Adrenal gland (tissue), 12 donors: Measurements from ENCODE around the gene DBNDD1. TPM values are rescaled to one million over a fixed set of nuclear protein-coding genes. Genes with fewer than 3 reads are reported as not detected.

Experiments used
- DNase-seq, 7 donors: peaks; one replicate each; pipeline ENCODE4 v3.0.0-alpha.2; 2019 to 2020
- H3K27ac ChIP-seq, 5 donors: fragments of 200-600 bp; sonication (generic) in 4 of 5; 1 replicate in 3 of 5; 2 replicates in 2 of 5; pipeline versions ENCODE4 v1.5.1 to v1.8.0; 2016 to 2020; ENCODE audit warnings: mild to moderate bottlenecking in 1 of 5
- H3K27me3 ChIP-seq: fragments of 200-600 bp; 2 replicates; pipeline ENCODE4 v1.8.0; 2021
- H3K36me3 ChIP-seq, 2 donors: fragments of 200-600 bp; replicated peaks in 1 of 2; 1 replicate in 1 of 2; 2 replicates in 1 of 2; pipeline versions ENCODE4 v1.5.1 to v1.8.0; 2018 to 2022
- H3K4me1 ChIP-seq, 2 donors: fragments of 200-600 bp; replicated peaks in 1 of 2; 1 replicate in 1 of 2; 2 replicates in 1 of 2; pipeline versions ENCODE4 v1.5.1 to v1.8.0; 2018 to 2021
- H3K4me3 ChIP-seq, 4 donors: fragments of 200-600 bp; sonication (generic) in 3 of 4; one replicate each; pipeline ENCODE4 v1.5.1; 2016 to 2018
- H3K9me3 ChIP-seq, 3 donors: fragments of 200-600 bp; sonication (generic) in 1 of 3; replicated peaks in 1 of 3; 1 replicate in 2 of 3; 2 replicates in 1 of 3; pipeline versions ENCODE4 v1.5.1 to v1.8.0; 2016 to 2021
- POLR2A ChIP-seq, 2 donors: fragments of 450-650 bp; IDR thresholded peaks; one replicate each; pipeline ENCODE4 v1.6.1; 2017; ENCODE audit warnings: antibody characterized with exemption in 2 of 2, mild to moderate bottlenecking in 2 of 2, moderate library complexity in 1 of 2
- WGBS, 4 donors: extraction: QIAGEN DNeasy Blood & Tissue Kit in 2 of 4; methylation state at CpG; one replicate each; pipeline versions ENCODE4 v1.1.5 to v1.1.7; 2013 to 2017; 5-methylcytosine and 5-hydroxymethylcytosine counted together
- intact Hi-C, 2 donors: fragments of 100-400 bp; cut with DNase I; formaldehyde crosslinking; loops; one replicate each; pipeline versions ENCODE4 v1.14.1 to v1.15.0; 2022 to 2023
- polyA plus RNA-seq, 3 donors: library from polyadenylated mRNA; stranded (reverse); fragments of 200-250 nt in 2 of 3; fragments of 350-450 nt in 1 of 3; fragmentation: Illumina TruSeq in 1 of 3; extraction: RNeasy Lipid Tissue Mini Kit (QIAGEN cat#74804) in 1 of 3; gene quantifications; one replicate each; pipeline ENCODE4 v1.2.3, GENCODE V29; 2013 to 2014
- total RNA-seq, 9 donors: library from RNA; depleted of rRNA in 4 of 9; stranded (reverse); fragments of >200 nt in 4 of 9; fragments of 120-200 nt in 1 of 9; fragmentation: NEBNext Ultra II Directional in 1 of 9; extraction: Animal tissue kit (Norgen Biotek cat#: 25700) in 1 of 9; gene quantifications; one replicate each; pipeline versions ENCODE4 v1.1.0 to v1.2.4, GENCODE V29; 2013 to 2023
- TF ChIP-seq, protein P1 (sequence below), 6 experiments: fragments of 450-650 bp in 4 of 6; fragments of 200-600 bp in 2 of 6; sonication (generic) in 1 of 6; IDR thresholded peaks; 1 replicate in 5 of 6; 2 replicates in 1 of 6; pipeline versions ENCODE4 v1.5.1 to v1.8.0; 2016 to 2021; ENCODE audit warnings: antibody characterized with exemption in 6 of 6, mild to moderate bottlenecking in 2 of 6, moderate library complexity in 1 of 6
- donor health status: healthy with polysubstance abuse.
- donor health status: Bipolar disorder and iron deficiency.
- donor health status: DM: yes; HTN: yes; CAD: no.
- donor health status: DM: no; HTN: no; CAD: no.
- donor health status: DM: no; HTN: no; CAD: no.
- donor health status: DM: yes; HTN: yes; CAD: no.

DBNDD1 gene
- total and polyA plus RNA-seq, 12 donors, result 1.4 to 24.2 (median 7.0) TPM

DNA sequence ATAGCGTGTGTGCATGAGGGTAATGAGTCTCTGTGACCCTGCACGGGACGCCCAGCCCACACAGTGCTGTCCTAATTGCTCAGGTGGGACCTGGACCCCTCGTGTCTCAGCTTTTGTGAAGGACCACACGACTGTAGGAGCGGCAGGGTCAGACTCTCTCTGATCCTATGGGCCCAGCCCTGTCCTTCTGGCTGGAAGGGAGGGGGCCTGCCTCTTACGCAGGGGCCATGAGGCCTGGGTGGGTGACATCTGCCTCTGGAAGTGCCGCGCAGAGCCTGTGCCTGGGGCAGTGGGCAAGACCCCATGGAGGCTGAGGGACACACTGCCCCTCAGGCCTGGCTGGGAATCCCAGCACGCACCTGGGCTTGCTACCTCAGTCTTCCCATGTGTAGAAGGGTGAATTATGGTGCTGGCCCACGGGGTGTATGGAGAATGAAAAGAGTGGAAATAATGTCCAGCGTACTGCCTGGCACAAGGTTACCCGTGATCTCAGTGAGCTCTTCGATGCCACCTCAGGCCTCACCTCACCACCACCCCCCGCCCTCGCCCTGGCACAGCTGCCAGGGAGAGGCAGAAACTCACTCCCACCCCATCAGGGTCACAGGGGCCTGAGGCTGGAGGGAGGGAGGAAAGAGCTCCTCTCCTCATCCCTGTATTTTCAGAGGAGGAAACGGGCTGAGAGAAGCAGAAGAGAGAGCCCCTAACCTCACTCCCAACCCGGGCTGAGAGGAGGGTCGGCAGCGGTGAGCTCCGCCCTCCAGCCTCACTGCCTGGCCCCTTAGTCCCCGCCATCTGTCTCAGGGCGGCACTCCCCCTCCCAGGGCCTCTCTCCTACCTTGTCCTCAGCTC, 27.1 kb upstream of the DBNDD1 start:
- DNase-seq, result peak in 4 of 7 donors; percentile 32 to 60 (median 52)
- WGBS, 4 donors, result 41 to 49% (median 43%) methylated on average over 10 to 23 of the region's 23 CpGs
- Histone ChIP-seq H3K27ac (peak overlapping the region in 3 of 5 donors; percentile 2 to 74 (median 61)), H3K4me3 (peak overlapping the region in 2 of 4 donors; percentile 20 to 55), H3K4me1 (peaks cover 14 to 15% of the 10 kb centered on the region in 2 donors), H3K27me3 (no peaks in the 10 kb centered on the region), H3K9me3 (no peaks in the 10 kb centered on the region), H3K36me3 (peaks cover 0 to 15% of the 10 kb centered on the region in 2 donors)
- TF ChIP-seq POLR2A (IDR thresholded peaks at IDR 0.05), result no peak
- TF ChIP-seq, protein P1, sequence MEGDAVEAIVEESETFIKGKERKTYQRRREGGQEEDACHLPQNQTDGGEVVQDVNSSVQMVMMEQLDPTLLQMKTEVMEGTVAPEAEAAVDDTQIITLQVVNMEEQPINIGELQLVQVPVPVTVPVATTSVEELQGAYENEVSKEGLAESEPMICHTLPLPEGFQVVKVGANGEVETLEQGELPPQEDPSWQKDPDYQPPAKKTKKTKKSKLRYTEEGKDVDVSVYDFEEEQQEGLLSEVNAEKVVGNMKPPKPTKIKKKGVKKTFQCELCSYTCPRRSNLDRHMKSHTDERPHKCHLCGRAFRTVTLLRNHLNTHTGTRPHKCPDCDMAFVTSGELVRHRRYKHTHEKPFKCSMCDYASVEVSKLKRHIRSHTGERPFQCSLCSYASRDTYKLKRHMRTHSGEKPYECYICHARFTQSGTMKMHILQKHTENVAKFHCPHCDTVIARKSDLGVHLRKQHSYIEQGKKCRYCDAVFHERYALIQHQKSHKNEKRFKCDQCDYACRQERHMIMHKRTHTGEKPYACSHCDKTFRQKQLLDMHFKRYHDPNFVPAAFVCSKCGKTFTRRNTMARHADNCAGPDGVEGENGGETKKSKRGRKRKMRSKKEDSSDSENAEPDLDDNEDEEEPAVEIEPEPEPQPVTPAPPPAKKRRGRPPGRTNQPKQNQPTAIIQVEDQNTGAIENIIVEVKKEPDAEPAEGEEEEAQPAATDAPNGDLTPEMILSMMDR (IDR thresholded peaks at IDR 0.05), result no peak
- intact Hi-C loops, result no loop called here

DNA sequence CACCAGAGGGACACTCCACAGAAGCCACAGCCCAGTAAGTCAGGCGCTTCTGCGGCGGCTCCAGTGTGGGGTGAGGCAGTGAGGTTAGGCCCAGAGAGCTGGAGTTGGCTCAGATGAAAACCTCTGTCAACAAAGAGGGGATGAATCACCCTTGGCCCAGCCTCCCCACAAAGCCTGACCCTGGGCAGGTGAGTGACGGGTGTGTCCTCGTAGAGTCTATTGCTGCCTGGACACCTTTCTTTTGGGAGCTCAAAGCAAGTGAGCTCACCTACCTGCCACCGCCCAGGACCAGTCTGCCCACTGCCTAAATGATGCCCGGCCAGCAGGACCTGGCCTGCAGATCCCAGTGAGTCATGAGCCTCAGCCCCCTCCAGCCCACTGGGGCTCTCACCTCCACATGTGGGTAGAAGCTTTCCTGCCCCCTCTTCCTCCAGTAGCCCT, 24.9 kb upstream of the DBNDD1 start:
- peaks cover 14 to 15% of the 10 kb centered on the region in 2 donors for H3K4me1 ChIP-seq
- intact Hi-C loops, result no loop called here
- no peaks in the 10 kb centered on the region for H3K27me3 ChIP-seq
- no peak for TF ChIP-seq POLR2A (IDR thresholded peaks at IDR 0.05)
- TF ChIP-seq, protein P1 (IDR thresholded peaks at IDR 0.05), result no peak
- no peak overlapping the region for H3K4me3 ChIP-seq
- peak overlapping the region in 1 of 5 donors; percentile 2 for H3K27ac ChIP-seq
- H3K9me3 ChIP-seq, result no peaks in the 10 kb centered on the region
- peak in 4 of 7 donors; percentile 29 to 76 (median 57) for DNase-seq
- peaks cover 0 to 23% of the 10 kb centered on the region in 2 donors for H3K36me3 ChIP-seq
- WGBS, 4 donors, result 59 to 84% (median 67%) methylated on average over 3 to 7 of the region's 7 CpGs

DNA sequence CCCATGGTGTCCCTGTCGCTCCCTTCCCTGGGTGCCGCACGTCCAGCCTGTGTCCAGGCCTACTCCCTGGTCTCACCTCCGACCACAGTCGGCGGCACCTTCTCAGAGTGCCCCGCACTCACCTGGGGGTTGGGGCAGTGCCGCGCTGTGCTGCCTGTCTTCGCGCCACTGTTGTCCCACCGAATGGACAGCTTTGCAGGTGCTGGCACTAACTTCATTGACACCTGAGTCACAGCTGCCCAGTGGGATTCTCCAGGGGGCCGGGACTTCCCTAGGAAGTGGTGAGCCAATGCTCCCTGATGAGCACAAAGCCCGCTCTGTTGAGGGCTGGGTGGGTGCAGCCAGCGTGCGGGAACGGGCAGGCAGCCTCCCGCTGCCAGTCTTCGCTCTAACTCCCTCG, 24.3 kb upstream of the DBNDD1 start:
- no peaks in the 10 kb centered on the region for H3K27me3 ChIP-seq
- no peak overlapping the region for H3K4me3 ChIP-seq
- TF ChIP-seq POLR2A (IDR thresholded peaks at IDR 0.05), result no peak
- TF ChIP-seq, protein P1 (IDR thresholded peaks at IDR 0.05), result no peak
- intact Hi-C loops, result no loop called here
- H3K4me1 ChIP-seq, result peaks cover 14 to 15% of the 10 kb centered on the region in 2 donors
- peak in 1 of 7 donors; percentile 50 for DNase-seq
- H3K9me3 ChIP-seq, result no peaks in the 10 kb centered on the region
- H3K27ac ChIP-seq, result peak overlapping the region in 1 of 5 donors; percentile 2
- WGBS, 4 donors, result 86 to 93% (median 91%) methylated on average over 9 to 20 of the region's 20 CpGs
- H3K36me3 ChIP-seq, result peaks cover 0 to 23% of the 10 kb centered on the region in 2 donors

DNA sequence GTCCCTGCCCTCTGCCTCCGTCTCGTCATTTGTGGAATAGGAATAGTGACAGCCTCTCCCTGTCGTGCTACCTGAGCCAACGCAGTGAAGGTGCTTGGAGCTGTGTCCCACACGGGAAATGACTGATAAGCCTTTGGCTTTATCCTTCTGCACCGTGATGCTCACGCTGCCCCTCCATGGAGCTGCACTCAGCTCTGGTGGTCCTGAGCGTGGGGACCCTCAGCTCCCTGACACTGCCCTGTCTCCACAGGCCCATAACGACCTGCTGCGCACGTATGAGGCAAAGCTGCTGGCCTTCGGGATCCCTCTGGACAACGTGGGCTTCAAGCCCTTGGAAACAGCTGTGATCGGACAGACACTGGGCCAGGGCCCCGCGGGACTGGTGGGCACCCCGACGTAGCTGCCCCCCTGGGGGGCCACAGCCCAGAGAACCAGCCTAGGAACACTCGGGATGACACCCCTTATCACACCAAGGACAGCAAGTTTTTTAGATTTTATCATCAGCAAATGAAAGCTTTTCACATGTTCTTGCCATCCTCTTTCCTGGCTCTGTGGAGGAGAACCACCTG, 23.8 kb upstream of the DBNDD1 start:
- H3K27ac ChIP-seq, result no peak overlapping the region
- intact Hi-C loops, result no loop called here
- no peak for TF ChIP-seq POLR2A (IDR thresholded peaks at IDR 0.05)
- TF ChIP-seq, protein P1 (IDR thresholded peaks at IDR 0.05), result no peak
- H3K4me1 ChIP-seq, result peaks cover 14 to 15% of the 10 kb centered on the region in 2 donors
- no peak overlapping the region for H3K4me3 ChIP-seq
- 73 to 89% (median 87%) methylated on average over 6 to 19 of the region's 19 CpGs for WGBS, 4 donors
- no peaks in the 10 kb centered on the region for H3K9me3 ChIP-seq
- H3K36me3 ChIP-seq, result peaks cover 0 to 27% of the 10 kb centered on the region in 2 donors
- H3K27me3 ChIP-seq, result no peaks in the 10 kb centered on the region
- peak in 2 of 7 donors; percentile 12 to 52 for DNase-seq
